Dendritic cell treated with granulocyte-macrophage colony-stimulating factor and Interleukin-4, amounts not matched to agents 40 ng/mL and 50 ng/mL, for 4 days (primary cell): ENCODE results near the gene TARS3.

Source experiments
- H3K27ac Mint-ChIP-seq: one replicate; pipeline ENCODE4 v1.8.0; 2022; ENCODE audit warnings: mild to moderate bottlenecking, mixed read lengths
- H3K27me3 Mint-ChIP-seq: one replicate; pipeline ENCODE4 v1.8.0; 2022; ENCODE audit warnings: mild to moderate bottlenecking, mixed read lengths
- H3K36me3 Mint-ChIP-seq: one replicate; pipeline ENCODE4 v1.8.0; 2022; ENCODE audit warnings: low read depth, mixed read lengths
- H3K4me1 Mint-ChIP-seq: one replicate; pipeline ENCODE4 v1.8.0; 2022; ENCODE audit warnings: low read depth, mixed read lengths
- H3K4me3 Mint-ChIP-seq: one replicate; pipeline ENCODE4 v1.8.0; 2022; ENCODE audit warnings: mild to moderate bottlenecking, moderate library complexity, mixed read lengths
- H3K9me3 Mint-ChIP-seq: one replicate; pipeline ENCODE4 v1.8.0; 2022; ENCODE audit warnings: mixed read lengths
- intact Hi-C: fragments of 100-400 bp; cut with micrococcal nuclease; formaldehyde crosslinking; loops from one replicate; pipeline ENCODE4 v1.15.0; 2022

Gene TARS3

DNA sequence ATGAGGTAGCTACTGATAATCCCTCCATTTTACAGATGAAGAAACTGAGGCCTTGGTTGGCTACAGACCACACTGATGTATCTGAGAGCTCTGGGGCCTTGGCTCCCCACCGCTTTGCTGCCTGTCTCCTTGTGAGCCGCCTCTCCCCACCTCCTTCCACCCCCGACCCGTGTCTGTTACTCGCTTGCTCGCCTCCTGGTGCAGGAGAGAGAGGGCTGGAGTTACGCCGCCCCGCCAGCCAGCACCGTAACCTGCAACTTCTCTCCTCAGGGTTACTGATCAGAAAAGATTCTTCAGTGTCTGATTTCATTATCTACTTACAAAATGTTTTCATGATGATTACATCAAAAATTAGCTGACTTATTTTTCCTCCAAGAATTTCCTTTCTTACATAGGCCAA, 106.2 kb downstream of the TARS3 start:
- Mint-ChIP-seq H3K9me3 (peaks cover 12% of the 10 kb centered on the region), H3K27me3 (peaks cover 3% of the 10 kb centered on the region), H3K36me3 (peaks cover 9% of the 10 kb centered on the region), H3K4me1 (no peaks in the 10 kb centered on the region), H3K4me3 (no peak overlapping the region), H3K27ac (no peak overlapping the region)
- intact Hi-C loops = no loop called here

DNA sequence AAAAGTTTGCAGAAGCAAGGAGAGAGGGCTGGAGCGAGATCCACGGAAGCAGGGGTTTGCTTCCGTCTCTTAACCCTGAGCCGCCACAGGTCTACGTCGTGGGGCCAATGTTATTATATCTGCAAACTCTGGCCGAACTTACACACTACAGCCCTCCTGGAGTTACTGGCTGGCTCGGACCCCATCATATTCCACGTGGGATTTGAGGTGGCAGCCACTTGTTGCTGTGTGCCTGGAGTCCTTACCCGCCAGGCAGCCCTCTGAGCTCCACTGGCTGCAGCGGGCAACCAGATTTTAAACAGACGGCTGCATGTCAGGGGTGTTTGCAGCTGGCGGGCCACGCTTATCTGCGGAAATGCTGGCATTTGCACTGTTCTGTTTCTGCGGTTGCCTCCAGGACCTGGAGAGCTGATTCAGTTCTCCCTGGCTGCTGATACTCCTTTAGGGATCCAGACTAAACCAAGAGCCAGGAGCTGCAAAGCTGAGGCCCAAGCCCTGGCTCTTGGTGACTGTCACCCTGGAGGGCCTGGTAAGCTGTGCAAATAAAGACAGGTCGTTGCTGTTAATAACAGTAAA, 106.8 kb downstream of the TARS3 start:
- peaks cover 3% of the 10 kb centered on the region for H3K36me3 Mint-ChIP-seq
- H3K27me3 Mint-ChIP-seq = peaks cover 3% of the 10 kb centered on the region
- H3K4me3 Mint-ChIP-seq = no peak overlapping the region
- intact Hi-C loops = no loop called here
- H3K27ac Mint-ChIP-seq = no peak overlapping the region
- H3K9me3 Mint-ChIP-seq = peaks cover 6% of the 10 kb centered on the region
- no peaks in the 10 kb centered on the region for H3K4me1 Mint-ChIP-seq

DNA sequence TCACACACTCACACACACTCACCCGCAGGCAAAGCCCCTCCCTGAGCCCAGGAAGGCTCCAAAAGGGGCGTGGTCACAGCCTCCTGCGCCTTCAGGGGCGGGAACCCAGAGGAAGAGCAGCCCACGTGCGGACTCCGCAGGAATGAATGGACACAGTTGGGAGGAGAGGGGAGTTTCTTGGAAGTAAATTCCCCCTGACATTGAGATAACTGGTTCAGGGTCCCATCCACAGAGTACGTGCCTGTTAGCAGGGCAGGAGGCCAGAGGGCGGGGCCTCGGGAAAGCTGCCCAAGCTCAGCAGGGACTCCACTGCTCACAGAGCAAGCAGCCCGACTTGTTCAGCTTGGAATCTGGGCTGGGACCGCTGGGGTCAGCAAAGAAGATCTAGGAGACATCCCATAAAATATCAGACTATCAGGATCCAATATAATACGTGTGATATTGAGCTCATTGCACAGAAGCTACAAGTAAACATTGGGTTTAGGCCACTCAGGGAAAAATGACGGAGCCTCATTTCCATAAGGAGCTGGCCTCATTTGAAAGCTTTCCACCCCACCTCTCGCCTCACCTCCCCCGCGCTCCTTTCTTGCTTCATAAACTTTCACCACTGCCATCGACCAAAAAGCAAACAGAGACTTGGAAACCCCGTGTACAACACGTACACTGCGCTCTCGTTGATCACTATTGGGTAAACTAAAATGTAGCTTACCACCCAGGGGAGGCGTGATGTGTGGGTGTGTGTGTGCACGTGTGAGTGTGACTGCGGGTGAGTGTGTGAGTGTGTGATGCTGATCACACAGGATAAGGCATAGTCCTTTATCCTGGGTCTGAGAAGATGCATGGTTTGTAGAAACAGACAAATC, 108.1 kb downstream of the TARS3 start:
- no peaks in the 10 kb centered on the region for H3K9me3 Mint-ChIP-seq
- peaks cover 3% of the 10 kb centered on the region for H3K27me3 Mint-ChIP-seq
- intact Hi-C loops = no loop called here
- no peak overlapping the region for H3K27ac Mint-ChIP-seq
- no peak overlapping the region for H3K4me3 Mint-ChIP-seq
- no peaks in the 10 kb centered on the region for H3K36me3 Mint-ChIP-seq
- H3K4me1 Mint-ChIP-seq = no peaks in the 10 kb centered on the region

DNA sequence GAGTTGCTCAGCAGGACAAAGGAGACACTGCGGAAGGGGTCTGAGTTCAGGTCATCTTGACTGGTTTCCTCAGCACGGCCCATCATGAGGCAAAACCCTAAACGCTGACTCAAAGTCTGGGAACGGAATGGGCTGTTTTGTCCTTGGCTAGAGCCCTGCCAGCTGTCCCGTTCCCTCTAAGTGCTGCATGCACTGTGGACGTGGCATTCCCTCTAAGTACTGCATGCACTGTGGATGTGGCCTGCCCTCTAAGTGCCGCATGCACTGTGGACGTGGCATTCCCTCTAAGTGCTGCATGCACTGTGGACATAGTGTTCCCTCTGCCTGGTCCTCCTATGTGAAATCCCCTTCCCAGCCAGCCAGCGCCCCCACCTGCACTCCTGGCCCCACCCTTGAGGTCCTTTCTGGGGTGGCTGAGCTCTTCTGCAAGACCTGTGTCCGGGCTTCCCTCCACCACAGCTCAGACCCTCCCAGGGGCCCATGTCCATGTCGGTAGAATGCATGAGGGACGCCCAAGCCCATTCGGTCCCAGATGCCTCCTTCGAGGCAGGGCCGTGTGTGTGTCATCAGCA, 108.8 kb downstream of the TARS3 start:
- H3K4me1 Mint-ChIP-seq = no peaks in the 10 kb centered on the region
- intact Hi-C loops = no loop called here
- peaks cover 3% of the 10 kb centered on the region for H3K27me3 Mint-ChIP-seq
- no peak overlapping the region for H3K4me3 Mint-ChIP-seq
- no peak overlapping the region for H3K27ac Mint-ChIP-seq
- no peaks in the 10 kb centered on the region for H3K36me3 Mint-ChIP-seq
- no peaks in the 10 kb centered on the region for H3K9me3 Mint-ChIP-seq

DNA sequence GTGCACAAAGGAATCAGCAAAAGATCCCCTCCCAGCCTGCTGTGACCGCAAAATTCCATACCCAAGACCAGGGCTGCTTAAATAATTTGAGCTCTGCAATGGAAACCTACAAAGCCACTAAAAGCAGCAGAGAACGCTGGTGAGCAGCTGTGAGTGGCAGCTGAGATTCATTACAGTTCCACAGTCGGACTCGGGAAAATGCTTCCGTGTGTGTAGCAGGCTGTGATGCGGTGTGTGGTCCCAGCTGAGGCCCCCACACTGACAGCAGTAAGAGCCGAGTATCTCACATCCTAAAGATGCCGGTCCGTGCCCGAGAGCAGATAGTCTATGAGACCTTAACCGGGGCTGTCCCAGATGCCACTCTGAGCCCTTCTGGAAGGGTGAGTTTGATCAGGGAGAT, 109.5 kb downstream of the TARS3 start:
- intact Hi-C loops = no loop called here
- peaks cover 3% of the 10 kb centered on the region for H3K27me3 Mint-ChIP-seq
- no peak overlapping the region for H3K27ac Mint-ChIP-seq
- H3K9me3 Mint-ChIP-seq = no peaks in the 10 kb centered on the region
- no peaks in the 10 kb centered on the region for H3K36me3 Mint-ChIP-seq
- H3K4me3 Mint-ChIP-seq = no peak overlapping the region
- H3K4me1 Mint-ChIP-seq = no peaks in the 10 kb centered on the region

DNA sequence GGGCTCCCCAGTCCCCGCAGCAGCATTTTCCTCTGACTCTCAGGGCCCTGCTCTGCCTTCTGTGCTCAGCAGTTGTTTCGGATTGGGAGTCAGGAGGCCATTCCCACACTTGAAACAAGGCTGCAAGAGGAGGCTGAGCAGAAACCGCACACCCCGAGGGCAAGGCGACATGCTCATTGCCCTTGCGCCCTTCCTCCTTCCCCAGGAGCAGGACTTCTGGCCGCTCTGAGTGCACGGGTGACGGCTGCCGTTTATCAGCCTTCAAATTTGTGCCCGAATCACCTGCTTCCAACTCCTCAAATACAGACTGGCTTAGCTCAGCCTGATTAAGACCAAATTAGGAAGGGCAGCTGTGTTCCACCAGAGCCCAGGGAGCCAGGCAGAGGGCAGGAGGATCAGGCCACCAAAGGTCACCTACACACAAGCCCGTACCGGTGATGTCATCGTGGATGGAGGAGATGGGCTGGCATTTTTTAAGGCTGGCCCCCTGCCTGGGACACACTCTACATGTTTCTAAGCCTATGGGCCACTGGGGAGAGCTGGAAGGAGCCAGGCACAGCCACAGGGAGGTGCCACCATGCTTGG, 110.2 kb downstream of the TARS3 start:
- H3K36me3 Mint-ChIP-seq = no peaks in the 10 kb centered on the region
- peaks cover 3% of the 10 kb centered on the region for H3K27me3 Mint-ChIP-seq
- H3K9me3 Mint-ChIP-seq = no peaks in the 10 kb centered on the region
- H3K4me3 Mint-ChIP-seq = no peak overlapping the region
- H3K27ac Mint-ChIP-seq = no peak overlapping the region
- H3K4me1 Mint-ChIP-seq = no peaks in the 10 kb centered on the region
- intact Hi-C loops = no loop called here

DNA sequence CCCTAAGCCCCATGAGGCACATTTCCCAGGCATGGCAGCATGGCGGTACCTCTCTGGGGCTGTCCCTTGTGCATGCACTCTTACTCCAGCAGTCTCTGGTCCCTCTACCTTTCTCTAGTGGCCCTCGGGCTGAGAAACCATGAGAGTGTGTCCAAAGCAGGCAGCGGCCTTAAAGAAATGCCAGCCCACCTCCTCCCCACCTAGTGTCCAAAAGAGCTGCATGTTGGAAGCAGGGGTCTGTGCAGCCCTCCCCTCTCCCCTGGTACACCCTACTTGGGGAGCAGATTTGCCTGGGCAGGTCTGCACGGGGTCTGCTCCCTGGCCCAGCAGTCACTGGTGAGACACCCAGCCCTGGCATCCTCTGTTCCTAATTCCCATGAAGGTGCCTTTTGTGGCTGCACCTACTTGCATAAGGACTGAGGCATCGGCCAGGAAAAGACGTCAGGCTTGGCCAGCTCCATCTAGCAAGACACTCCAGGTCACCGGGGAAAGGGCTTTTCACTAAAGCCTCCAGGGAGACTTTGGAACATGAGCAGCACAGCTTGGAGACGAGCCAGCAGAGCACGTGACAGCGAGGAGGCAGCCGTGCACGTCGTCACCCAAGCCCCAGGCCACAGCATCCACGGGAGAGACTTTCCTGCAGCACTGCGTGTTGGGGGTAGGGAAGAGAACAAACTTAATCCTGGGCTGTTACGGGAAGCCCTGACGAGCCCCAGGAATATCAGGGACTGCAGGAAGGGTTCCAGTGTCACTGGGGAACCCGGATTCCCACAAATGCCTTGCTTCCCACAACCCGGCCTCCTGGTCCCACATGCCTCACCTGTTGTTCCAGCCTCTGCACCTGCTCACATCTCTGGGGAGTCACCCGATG, 110.9 kb downstream of the TARS3 start:
- H3K27ac Mint-ChIP-seq = no peak overlapping the region
- no peaks in the 10 kb centered on the region for H3K36me3 Mint-ChIP-seq
- no peak overlapping the region for H3K4me3 Mint-ChIP-seq
- no peaks in the 10 kb centered on the region for H3K9me3 Mint-ChIP-seq
- intact Hi-C loops = no loop called here
- peaks cover 3% of the 10 kb centered on the region for H3K27me3 Mint-ChIP-seq
- H3K4me1 Mint-ChIP-seq = no peaks in the 10 kb centered on the region

DNA sequence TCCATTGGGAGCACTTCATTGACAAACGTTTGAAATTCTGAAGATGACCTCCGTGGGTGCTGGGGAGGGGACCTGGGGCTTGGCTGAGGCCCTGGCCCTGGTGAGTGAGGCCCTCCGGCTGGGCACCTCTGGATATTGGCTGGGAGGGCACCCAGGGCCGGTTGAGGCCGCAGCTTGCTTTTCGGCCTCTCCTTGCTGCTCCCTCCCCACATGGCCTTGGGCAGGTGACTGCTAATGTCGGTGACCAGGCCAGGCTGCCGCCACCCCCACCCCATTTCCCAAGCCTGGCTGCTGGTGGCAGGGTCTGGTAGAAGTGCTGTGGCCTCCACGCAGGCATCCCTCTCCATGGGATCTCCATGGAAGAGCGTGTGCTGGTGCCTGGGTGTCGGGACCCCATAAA, 111.6 kb downstream of the TARS3 start:
- Mint-ChIP-seq H3K27me3 (peaks cover 3% of the 10 kb centered on the region), H3K36me3 (no peaks in the 10 kb centered on the region), H3K4me1 (no peaks in the 10 kb centered on the region), H3K27ac (no peak overlapping the region), H3K9me3 (no peaks in the 10 kb centered on the region), H3K4me3 (no peak overlapping the region)
- intact Hi-C loops = no loop called here

DNA sequence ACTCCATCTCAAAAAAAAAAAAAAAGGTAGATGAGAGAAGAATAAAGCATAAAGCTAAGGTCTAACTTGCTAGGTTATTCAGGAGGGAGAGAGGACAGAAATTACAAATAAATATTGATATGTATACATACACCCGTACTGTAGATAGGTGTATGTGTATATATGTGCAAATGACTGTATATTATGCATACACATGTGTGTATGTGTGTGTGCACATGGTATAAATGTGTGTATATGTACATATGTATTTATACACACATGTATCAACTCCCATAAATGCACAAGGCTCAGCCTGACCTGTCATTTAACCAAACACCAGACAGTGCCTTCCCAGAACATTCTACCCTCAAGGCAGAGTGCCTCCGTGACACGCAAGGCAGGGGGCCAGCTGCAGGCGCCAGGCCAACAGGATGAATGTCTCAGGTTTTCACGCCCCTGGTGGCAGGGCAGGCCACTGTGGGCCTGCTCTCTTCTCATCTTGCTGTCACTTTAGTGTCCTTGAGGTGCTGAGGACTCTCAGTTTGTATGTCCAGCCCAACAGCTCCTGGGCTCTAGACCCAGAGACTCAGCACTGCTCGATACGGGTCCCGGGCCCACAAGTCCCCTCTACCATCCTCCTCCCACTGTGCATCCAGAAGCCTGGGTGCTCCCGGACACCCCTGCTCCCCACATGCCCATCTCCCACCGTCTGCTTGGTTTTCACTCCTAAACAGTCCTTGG, 112.5 kb downstream of the TARS3 start:
- no peaks in the 10 kb centered on the region for H3K36me3 Mint-ChIP-seq
- H3K9me3 Mint-ChIP-seq = no peaks in the 10 kb centered on the region
- no peaks in the 10 kb centered on the region for H3K4me1 Mint-ChIP-seq
- peaks cover 3% of the 10 kb centered on the region for H3K27me3 Mint-ChIP-seq
- no peak overlapping the region for H3K27ac Mint-ChIP-seq
- no peak overlapping the region for H3K4me3 Mint-ChIP-seq
- intact Hi-C loops = no loop called here

DNA sequence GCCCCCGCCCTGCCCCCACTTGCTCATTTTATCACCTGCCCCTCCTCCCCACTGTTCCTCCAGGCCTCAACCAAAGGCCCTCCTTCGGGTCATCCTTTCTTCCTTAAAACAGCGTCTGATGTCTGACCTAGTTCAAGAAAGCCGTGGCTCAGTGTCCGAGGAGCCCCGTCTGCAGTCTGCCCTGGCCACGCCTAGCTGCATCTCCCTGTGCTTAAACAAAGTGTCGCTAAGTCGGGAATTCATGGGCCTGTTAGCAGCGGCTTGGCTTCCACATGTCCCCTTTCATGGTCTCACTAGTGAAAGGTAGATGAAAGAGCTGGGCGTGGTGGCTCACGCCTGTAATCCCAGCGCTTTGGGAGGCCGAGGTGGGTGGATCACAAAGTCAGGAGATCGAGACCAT, 113.3 kb downstream of the TARS3 start:
- Mint-ChIP-seq H3K36me3 (no peaks in the 10 kb centered on the region), H3K4me1 (no peaks in the 10 kb centered on the region), H3K9me3 (no peaks in the 10 kb centered on the region), H3K27me3 (peaks cover 3% of the 10 kb centered on the region), H3K27ac (no peak overlapping the region), H3K4me3 (no peak overlapping the region)
- intact Hi-C loops = no loop called here

DNA sequence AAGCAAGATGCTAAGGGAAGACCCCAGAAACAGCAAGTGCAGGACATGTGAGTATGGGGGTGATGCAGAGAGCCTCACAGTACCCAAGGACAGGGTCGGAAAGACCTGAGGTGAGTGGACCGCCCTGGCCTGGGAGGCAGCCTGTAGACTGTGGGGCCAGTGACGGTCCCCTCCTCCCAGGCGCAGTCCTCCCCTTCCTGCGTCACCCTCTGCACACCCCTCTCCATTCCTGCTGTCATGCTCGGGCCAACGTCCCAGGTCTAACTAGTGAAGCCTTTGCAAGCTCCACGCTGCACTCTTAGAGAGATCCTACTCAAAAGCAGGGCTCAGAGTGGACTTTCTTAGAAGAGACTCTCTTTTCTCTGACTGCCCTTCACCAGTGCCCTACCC, 113.7 kb downstream of the TARS3 start:
- peaks cover under 1% of the 10 kb centered on the region for H3K27me3 Mint-ChIP-seq

DNA sequence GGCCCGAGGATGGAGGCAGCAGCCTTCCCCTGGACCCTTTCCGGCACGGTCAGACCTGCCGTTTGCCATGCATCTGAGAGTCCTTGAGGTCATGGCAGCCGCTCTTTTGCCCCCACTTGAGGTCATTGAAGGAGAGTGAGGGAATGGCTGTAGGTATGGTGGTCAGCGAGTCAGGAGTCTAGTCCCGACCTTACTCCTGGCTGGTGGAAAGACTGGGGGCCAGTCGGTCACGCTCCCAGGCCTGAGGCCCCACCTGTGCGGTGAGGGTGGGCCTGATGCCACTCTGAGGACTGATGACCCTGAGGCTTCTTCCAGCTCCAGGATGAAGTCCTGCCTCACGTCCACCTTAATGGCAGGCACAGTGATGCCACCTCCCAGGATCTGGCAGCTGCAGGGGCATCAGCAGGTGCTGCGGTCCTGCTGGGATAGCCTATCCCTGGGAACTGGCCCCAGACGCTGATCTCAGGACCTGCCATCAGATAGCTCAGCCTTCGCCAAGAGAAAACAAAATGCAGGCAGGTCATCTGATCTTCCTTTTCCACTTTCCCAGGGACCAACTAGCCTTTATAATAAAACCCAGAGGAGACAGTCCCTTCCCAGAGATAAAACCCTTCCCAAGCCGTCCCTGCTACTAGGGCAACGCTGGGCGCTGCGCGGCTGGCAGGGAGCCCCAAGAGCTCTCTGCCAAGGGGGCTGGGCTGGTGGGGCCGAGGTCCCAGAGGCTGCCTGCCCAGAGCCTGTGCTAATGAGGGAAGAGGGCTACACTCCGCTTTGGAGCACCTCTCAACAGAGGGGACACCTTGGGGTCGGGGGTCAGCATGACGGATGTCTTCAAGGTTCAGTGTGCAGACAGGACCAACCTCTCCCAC, 114.3 kb downstream of the TARS3 start:
- Mint-ChIP-seq H3K36me3 (no peaks in the 10 kb centered on the region), H3K27me3 (no peaks in the 10 kb centered on the region), H3K9me3 (no peaks in the 10 kb centered on the region), H3K4me3 (no peak overlapping the region), H3K4me1 (no peaks in the 10 kb centered on the region), H3K27ac (no peak overlapping the region)
- intact Hi-C loops = no loop called here

More for the DNA sequence above, 113.7 kb downstream of the TARS3 start:
- Mint-ChIP-seq H3K4me3 (no peak overlapping the region), H3K36me3 (no peaks in the 10 kb centered on the region), H3K9me3 (no peaks in the 10 kb centered on the region), H3K4me1 (no peaks in the 10 kb centered on the region), H3K27ac (no peak overlapping the region)
- intact Hi-C loops = no loop called here
